Nephron progenitor cell (in vitro differentiated cells): ENCODE data around the gene PCIF1.
A peak's percentile ranks its signal among the peaks of the same experiment; 100 is the strongest.

ENCODE experiments used
- DNase-seq: peaks from one replicate; pipeline ENCODE4 v3.0.0; 2021
- H3K27ac Mint-ChIP-seq: 2 replicates; pipeline ENCODE4 v1.8.0; 2021; ENCODE audit warnings: mild to moderate bottlenecking, moderate library complexity, mixed read lengths
- H3K27me3 Mint-ChIP-seq: 2 replicates; pipeline ENCODE4 v1.8.0; 2021; ENCODE audit warnings: mild to moderate bottlenecking, low read depth, mixed read lengths; ENCODE audit not compliant: poor library complexity
- H3K36me3 Mint-ChIP-seq: 2 replicates; pipeline ENCODE4 v1.8.0; 2021; ENCODE audit warnings: low read depth, mixed read lengths
- H3K4me1 Mint-ChIP-seq: 2 replicates; pipeline ENCODE4 v1.8.0; 2021; ENCODE audit warnings: mixed read lengths
- H3K4me3 Mint-ChIP-seq: 2 replicates; pipeline ENCODE4 v1.8.0; 2021; ENCODE audit warnings: mild to moderate bottlenecking, moderate library complexity, mixed read lengths
- H3K9me3 Mint-ChIP-seq: 2 replicates; pipeline ENCODE4 v1.8.0; 2021; ENCODE audit warnings: mild to moderate bottlenecking, moderate library complexity, mixed read lengths
- TF ChIP-seq, protein P1 (sequence below): fragments of 200-600 bp; sonication (generic); IDR thresholded peaks from 2 replicates; pipeline ENCODE4 v1.5.0; 2021; ENCODE audit warnings: antibody characterized with exemption

PCIF1 gene

DNA sequence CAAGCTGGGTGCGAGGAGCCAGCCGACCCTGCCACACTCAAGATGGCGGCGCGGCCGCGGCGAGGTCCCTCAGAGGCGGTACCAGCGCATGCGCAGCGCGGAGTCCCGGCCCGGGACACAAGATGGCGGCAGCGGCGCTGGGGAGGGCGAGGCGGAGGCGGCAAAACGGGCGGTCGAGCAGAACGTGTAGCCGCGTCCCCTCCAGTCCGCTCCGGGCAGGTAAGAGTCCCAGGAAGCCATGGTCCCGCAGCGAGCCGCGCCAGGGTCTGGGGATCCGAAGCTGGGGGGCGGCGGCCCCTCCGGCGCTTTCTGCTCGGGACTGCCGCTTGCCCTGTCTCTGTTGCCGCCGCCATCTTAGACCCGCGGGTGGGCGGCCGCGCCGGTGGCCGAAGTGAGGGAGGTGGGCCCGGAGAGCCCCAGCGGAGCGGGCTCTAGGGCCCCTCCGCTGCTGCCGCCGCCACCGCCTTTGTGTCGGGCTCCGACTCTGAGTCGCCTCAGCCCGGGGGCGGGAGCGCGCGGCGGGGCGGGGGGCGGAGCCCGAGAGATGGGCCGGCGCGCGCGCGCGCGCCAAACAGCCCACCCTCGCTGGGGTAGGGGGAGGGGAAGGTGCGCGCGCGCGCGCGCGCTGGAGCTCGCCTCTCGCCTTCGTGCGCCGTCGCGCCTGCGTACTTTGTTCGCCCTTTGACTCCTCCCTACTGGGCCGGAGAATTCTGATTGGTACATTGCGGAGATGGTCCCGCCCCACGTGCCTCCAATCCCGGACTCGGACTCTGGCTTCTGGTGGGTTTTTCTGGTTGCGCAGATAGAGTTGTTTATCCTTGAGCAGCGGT lies at the start of gene PCIF1:
TSS of gene PCIF1 (plus strand) at position 98 of the 830 bp plus-strand sequence. CDS start 4,317 bp downstream, outside the sequence.
- H3K4me1 Mint-ChIP-seq, result peaks cover 37% of the 10 kb centered on the region
- H3K27me3 Mint-ChIP-seq, result no peaks in the 10 kb centered on the region
- H3K27ac Mint-ChIP-seq, result peak within 1 kb of the TSS; percentile 100
- H3K9me3 Mint-ChIP-seq, result no peaks in the 10 kb centered on the region
- peak; percentile 99 for DNase-seq
- peak within 1 kb of the TSS; percentile 97 for H3K4me3 Mint-ChIP-seq
- TF ChIP-seq, protein P1, sequence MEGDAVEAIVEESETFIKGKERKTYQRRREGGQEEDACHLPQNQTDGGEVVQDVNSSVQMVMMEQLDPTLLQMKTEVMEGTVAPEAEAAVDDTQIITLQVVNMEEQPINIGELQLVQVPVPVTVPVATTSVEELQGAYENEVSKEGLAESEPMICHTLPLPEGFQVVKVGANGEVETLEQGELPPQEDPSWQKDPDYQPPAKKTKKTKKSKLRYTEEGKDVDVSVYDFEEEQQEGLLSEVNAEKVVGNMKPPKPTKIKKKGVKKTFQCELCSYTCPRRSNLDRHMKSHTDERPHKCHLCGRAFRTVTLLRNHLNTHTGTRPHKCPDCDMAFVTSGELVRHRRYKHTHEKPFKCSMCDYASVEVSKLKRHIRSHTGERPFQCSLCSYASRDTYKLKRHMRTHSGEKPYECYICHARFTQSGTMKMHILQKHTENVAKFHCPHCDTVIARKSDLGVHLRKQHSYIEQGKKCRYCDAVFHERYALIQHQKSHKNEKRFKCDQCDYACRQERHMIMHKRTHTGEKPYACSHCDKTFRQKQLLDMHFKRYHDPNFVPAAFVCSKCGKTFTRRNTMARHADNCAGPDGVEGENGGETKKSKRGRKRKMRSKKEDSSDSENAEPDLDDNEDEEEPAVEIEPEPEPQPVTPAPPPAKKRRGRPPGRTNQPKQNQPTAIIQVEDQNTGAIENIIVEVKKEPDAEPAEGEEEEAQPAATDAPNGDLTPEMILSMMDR, result no peak
- peaks cover 28% of the 10 kb centered on the region for H3K36me3 Mint-ChIP-seq

DNA sequence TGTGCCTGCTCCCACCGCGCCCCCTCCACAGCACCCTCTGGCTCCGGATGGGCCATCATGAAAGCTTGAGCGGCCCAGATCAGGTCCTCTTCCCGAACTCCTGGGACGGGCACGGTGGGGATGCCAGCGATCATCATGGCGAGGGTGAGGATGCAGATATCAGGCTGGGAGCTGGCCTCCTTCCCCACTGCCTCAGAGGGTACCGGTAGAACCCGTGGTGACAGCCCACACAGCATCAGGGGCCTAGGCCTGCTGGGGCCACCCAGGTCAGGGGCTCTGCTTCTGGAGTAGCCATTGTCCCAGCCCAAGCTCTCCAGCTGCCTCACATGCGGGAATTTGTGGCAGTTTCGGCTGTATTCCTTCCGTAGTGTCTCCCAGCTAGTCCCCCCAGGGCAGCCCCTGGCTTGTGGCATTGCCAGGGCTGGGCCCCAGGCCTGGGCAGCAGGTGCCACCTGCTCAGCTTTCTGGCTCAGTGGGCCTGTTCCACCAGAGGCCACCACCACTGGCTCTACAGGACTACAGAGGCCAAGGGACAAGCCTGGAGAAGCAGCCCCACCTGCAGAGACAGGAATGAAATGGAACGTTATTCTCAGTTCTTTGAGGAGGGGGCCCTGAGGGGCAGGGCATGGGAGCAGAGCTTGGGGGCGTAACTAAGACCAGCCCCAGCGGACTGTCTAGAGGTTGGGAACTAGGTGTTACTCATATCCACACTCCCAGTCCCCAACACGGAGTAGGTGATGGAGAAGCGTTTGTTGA lies 47.7 kb upstream of the PCIF1 start:
- Mint-ChIP-seq H3K27me3 (peaks cover 3% of the 10 kb centered on the region), H3K36me3 (peaks cover 17% of the 10 kb centered on the region), H3K4me3 (no peak overlapping the region), H3K4me1 (peaks cover 23% of the 10 kb centered on the region), H3K9me3 (no peaks in the 10 kb centered on the region), H3K27ac (peak overlapping the region; percentile 40)
- TF ChIP-seq, protein P1, result no peak
- no peak for DNase-seq

DNA sequence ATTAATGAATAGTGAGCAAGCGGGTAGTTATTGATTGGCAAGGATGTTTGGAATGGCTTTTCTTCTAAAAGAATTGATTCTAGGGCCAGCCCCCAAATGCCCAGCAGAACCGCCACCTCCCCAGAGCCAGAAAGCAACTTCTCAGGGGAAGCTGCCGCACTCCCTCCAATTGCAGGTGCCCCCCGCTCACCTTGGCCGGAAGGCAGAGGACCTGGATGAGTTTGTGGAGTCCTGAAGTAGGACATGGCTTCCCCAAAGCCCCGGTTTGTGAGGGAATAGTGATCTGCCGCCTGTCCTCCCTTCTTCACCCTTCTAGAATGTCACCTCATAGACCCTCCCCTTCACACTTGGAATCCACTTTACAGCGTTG lies 47.2 kb upstream of the PCIF1 start, which contains the start of gene SPATA25:
TSS of gene SPATA25 (minus strand) at position 277 of the 370 bp plus-strand sequence. CDS start at position 245, 32 bp downstream.
- no peak for DNase-seq
- Mint-ChIP-seq H3K9me3 (no peaks in the 10 kb centered on the region), H3K27ac (peak within 1 kb of the TSS; percentile 40), H3K27me3 (peaks cover 3% of the 10 kb centered on the region), H3K4me1 (peaks cover 24% of the 10 kb centered on the region), H3K4me3 (no peak within 1 kb of the TSS), H3K36me3 (peaks cover 17% of the 10 kb centered on the region)
- TF ChIP-seq, protein P1, result no peak

DNA sequence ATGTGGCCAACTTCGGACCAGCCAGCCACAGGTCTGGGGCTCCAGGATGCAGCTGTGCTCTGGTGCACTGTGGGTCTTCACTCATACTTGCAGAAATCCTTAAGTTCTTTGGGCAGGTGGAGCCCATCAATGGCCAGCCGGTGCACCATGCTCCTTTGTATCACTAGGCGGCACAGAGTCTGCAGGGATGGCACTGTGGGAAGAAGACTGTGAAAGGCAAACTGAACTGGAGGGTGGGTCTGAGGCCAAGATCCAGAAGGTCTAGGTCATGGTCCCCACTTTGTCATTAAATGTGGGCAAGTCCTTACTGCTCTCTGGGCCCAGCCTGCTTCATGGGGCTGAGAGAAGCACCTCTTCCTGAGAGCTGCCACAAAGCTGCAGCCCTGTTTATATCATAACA lies 45.8 kb upstream of the PCIF1 start:
- peaks cover 18% of the 10 kb centered on the region for H3K4me1 Mint-ChIP-seq
- H3K27ac Mint-ChIP-seq, result no peak overlapping the region
- H3K36me3 Mint-ChIP-seq, result peaks cover 5% of the 10 kb centered on the region
- H3K27me3 Mint-ChIP-seq, result peaks cover 3% of the 10 kb centered on the region
- H3K4me3 Mint-ChIP-seq, result no peak overlapping the region
- no peaks in the 10 kb centered on the region for H3K9me3 Mint-ChIP-seq
- no peak for DNase-seq
- TF ChIP-seq, protein P1, result no peak

DNA sequence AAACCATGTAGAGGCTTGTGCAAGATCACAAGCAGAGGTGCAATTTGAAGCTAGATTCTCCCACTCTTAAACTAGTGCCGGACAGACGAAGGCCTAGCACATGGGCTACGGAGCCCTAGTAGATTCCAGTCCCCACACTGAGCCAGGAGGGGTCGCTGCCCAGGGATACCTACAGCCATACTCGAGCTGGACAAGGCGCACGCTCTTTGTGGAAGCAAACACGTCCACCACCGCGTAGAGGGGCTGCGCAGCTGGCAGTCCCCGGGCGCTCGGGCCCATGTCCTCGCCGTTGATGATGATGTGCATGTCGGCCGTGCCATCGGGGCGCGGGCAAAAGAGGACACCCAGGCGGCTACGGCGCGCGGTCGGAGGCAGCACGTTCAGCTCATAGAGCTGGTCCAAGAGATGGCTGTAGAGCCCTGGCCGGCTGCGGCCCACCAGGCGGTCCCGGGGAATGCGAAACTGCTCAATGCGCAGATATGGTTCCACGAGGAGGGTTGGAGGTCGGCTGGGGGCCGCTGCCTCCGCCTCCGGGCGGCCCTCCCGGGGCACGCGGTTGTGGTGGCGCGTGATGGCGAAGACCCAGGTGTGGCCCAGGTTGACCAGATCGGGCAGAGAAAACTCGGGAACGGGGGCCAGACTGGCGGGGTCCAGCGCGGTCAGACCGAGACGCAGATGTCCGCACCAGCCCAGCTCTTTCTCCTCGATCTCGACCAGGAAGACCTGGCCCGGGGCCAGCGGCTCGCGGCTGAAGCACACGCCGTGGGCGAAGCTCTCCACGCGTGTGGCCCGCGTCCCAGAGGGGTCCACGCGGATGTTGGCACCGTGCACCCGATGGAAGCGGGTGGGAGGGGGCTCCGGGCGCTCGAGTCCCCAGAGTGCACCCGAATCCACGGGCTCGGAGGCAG lies 44.2 kb upstream of the PCIF1 start:
- Mint-ChIP-seq H3K27ac (no peak overlapping the region), H3K36me3 (peaks cover 6% of the 10 kb centered on the region), H3K4me1 (peaks cover 24% of the 10 kb centered on the region), H3K9me3 (no peaks in the 10 kb centered on the region), H3K27me3 (peaks cover 3% of the 10 kb centered on the region), H3K4me3 (peak overlapping the region; percentile 91)
- TF ChIP-seq, protein P1, result peak; percentile 62
- peak; percentile 85 for DNase-seq
